GM21825 (cell line): ENCODE results near the gene ANGPTL5.
"Not testable (repeated sequence)": the region's sequence is repeated elsewhere in the genome, so short reads cannot be mapped to it uniquely, and the experiment has no call there.

Experiments
- ATAC-seq: cut with Tn5 transposase; IDR thresholded peaks from one replicate; pipeline ENCODE4 v1.9.1; 2021; ENCODE audit warnings: mild to moderate bottlenecking, moderate library complexity; ENCODE audit not compliant: unreplicated experiment

ANGPTL5 gene

GRCh38 chr11:101894505-101894904, 21.8 kb downstream of the ANGPTL5 start:
- no peak for ATAC-seq

DNA sequence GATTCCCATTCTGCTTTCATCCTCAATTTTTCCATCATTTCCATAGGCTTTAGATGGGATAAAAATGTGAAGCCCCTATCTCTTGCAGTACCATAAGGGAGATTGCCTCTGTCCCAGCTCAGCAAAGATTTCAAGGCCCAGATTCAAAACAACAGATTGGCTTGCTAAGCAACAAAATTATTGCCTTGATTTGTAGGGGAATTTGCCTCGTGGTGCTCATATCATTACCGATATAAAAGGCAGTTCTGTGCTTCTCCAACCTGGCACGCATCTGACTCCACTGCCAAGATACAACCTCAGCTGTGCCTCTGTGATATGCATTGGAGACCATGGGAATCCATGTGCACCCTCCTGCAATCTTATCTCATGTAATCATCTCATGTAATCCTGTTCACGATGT, 26.6 kb downstream of the ANGPTL5 start:
- ATAC-seq, result no peak

- ATAC-seq, result no peak
Observed at GRCh38 chr11:101885631-101886030, 30.7 kb downstream of the ANGPTL5 start.

- ATAC-seq, result no peak
Observed at GRCh38 chr11:101881586-101881985, 34.7 kb downstream of the ANGPTL5 start.

DNA sequence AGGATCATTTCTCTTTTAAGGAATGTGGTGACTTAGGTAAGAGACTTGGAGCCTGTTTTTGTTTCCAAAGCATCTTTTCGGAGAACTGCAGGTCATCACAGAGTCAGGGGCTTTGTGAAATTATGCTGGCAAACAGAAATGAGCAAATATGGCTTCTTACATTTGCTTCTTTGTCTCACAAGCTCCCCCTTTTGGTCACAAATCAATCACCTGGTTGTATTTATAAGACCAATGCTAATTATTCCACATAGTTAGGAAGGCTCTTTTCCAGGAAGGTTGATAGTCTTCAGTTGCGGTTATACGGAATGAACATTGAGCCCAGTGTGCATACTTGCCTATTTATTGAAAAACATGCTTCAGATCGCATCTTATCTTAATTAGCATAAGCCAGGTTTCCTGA, 36.1 kb downstream of the ANGPTL5 start:
- ATAC-seq, result no peak

GRCh38 chr11:101872171-101872882, 44.0 kb downstream of the ANGPTL5 start:
- no peak for ATAC-seq

DNA sequence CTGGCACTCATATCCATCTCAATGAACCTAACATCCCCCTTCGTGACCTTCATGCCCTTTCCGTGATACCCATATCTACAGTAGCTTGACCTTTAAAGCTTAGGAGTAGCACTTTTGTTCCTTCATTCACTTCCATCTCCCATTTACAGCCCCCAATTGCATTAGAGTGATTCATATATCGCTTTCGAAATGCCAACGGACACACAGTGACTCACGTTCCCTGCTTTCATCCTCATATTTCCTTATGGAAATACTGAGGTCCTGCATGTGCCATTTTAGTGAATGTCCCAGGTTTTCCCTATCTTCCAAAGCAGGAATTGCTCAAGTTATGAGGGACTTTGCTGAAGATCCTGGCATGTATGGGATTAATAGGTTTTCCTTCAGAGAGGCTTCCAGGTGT, 45.8 kb downstream of the ANGPTL5 start:
- ATAC-seq, result no peak

- no peak for ATAC-seq
Observed at GRCh38 chr11:101867951-101868350, 48.4 kb downstream of the ANGPTL5 start.

- no peak for ATAC-seq
Observed at GRCh38 chr11:101866619-101867491, 49.5 kb downstream of the ANGPTL5 start.

DNA sequence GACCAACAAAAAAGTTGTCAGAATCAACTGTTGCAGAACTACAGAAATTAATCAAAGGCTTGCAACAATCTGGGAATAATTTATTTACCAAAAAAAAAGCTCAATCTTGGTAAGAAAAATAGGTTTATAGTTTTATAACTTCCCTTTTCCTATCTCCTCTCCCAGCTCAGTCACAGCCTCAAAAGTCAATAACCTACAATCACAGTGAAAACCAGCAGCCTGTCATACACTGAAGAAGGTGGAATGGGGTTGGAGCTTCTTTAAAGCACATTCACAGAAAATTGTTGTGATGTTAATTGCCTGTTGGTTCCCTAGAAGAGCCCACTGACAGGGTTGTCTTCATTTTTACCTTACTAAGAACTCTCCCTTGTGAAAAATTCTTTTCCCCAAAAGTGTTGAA, 52.2 kb downstream of the ANGPTL5 start:
- no peak for ATAC-seq

- no peak for ATAC-seq
Observed at GRCh38 chr11:101863361-101863760, 53.0 kb downstream of the ANGPTL5 start.

DNA sequence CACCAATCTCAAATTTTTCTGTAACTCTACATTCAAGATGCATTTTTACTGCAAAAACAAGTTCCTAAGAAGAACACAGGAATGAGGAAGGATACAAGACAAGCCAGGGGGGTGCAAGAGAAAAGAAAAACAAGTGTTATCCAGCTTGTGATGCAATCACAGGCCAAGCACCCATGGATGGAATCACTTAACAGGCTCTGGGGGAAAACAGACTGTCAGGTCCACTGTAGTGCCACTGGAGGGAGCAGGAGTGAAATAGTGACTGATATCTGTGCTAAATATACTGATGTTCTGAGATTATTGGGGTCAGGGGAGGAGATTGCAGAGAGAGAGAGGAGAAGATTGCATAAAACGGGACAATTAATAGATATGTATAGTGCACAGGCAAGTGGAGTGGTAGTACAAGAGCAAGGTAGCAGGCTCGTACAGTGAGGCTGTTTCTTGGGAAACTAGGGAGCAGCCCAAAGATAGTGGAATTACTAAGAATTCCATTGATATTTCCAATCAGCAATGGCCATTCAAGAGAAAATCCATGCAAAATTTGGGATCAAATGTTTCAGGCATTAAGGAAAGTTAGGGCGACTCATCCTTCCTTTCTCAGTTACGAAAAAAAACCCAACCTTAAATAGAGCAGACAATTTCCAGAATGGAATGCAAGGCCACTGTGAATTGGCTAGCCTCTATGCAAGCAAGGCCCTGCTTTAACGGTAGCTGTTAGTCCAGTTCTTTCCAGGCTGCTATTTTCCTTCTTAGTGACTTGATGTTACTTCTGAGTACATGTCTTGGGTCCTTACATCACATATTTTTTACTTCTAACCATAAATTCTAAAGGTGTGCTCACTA, 53.7 kb downstream of the ANGPTL5 start:
- ATAC-seq, result no peak

DNA sequence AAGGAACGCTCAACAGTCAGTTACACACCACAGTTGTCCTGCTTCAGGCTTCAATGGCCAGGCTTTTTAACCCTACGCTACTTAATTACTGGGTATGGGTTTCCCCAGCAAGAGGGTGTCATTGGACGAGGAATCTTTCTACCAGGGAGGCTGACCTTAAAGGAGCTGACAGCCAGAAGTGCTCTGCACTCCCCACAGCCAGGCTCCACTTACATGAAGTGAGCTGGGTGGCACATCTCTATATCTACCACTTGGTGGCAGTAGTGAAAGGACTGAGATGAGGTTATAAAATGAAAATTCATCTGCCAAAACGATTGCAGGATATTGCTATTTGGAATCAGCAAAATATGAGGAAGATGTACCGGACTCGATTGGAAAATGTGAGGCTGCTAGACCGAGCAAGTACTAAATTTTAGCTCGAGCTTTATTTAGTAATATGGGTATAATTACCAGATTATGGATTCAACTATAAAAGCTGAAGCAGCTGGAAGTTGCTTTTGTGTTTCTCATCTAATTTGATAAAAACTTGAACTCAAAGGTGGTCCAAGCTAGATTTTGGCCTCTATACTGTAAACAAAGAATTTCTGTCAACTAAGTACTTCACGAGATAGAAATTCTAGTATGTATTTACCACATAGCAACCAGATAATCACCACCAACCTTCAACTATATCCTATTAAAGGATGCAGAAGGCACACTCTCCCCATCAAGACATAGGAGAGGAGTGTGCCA, 55.5 kb downstream of the ANGPTL5 start:
- ATAC-seq, result peak; percentile 88

DNA sequence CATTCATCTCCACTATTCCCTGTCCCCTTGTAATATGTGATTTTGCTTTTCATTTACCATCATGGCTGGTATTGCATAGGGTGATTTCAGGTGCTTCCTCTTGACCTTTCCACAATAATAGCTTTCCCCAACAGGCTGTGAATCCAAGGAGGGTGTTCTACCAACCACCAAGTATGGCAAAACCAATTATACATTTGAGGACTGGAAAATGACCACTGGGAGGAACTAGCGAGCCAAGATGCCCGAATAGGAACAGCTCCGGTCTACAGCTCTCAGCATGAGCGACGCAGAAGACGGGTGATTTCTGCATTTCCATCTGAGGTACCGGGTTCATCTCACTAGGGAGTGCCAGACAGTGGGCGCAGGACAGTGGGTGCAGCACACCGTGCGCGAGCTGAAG, 64.1 kb downstream of the ANGPTL5 start:
- ATAC-seq, result not testable (repeated sequence)

DNA sequence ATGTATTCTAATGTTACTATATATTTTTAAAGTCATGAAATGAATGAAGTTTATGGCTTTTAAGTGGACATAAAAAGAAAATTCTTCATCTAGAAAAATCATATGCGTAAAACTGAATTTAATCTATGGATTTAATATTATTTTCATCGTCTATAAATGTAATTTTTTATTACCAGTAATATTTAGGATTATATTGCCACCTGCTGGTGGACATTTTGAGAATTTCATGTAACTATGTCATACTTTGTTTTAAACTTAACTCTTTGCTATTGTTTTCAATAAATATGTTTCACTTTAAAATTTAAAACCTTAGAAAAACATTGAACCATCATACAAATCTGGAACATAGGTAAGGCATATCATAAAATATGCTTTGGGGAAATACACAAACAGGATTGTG, 68.1 kb downstream of the ANGPTL5 start:
- no peak for ATAC-seq

DNA sequence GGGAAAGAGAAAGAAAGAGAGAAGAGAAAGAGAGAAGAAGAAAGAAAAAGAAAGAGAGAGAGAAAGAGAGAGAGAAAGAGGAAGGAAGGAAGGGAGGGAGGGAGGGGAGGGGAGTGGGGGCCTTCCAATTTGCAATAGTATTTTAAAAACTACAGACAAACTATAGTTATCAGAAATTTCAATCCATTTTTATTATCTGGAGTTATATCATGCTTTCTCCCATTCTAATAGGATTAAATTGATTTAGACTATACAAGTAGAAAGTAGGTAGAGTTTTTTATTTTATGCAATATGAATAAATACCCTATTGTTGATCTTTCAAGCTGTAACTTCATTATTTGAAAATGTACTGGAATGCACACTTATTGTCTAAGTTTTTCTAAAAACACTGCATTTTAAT, 71.7 kb downstream of the ANGPTL5 start:
- ATAC-seq, result no peak

- no peak for ATAC-seq
Observed at GRCh38 chr11:101840704-101841103, 75.6 kb downstream of the ANGPTL5 start.
